Natural killer cell (primary cell): ENCODE measurements around the gene CEBPE. TPM values are rescaled to one million over a fixed set of nuclear protein-coding genes. Genes with fewer than 3 reads are reported as not detected.

Experiments
- ATAC-seq, 3 donors: fragments of 150-1000 bp in 2 of 3; fragments of 200-7000 bp in 1 of 3; cut with Tn5 transposase; 1 replicate in 1 of 3; 2 replicates in 2 of 3; pipeline ENCODE4 v1.10.0; 2021; ENCODE audit warnings: mild to moderate bottlenecking in 2 of 3, moderate library complexity in 2 of 3
- DNase-seq, 2 donors: peaks; one replicate each; pipeline versions ENCODE4 v3.0.0 to v3.0.0-alpha.2; 2013 to 2021; ENCODE audit warnings: mixed read lengths in 1 of 2
- H3K27ac ChIP-seq: one replicate; pipeline ENCODE4 v1.5.1; 2013; ENCODE audit warnings: mild to moderate bottlenecking, low read length
- H3K27me3 ChIP-seq: one replicate; pipeline ENCODE4 v1.6.1; 2013; ENCODE audit warnings: low read length; ENCODE audit not compliant: control insufficient read depth, insufficient read depth
- H3K36me3 ChIP-seq: one replicate; pipeline ENCODE4 v1.6.1; 2013; ENCODE audit warnings: low read length; ENCODE audit not compliant: control insufficient read depth, insufficient read depth
- H3K4me1 ChIP-seq: one replicate; pipeline ENCODE4 v1.6.1; 2013; ENCODE audit warnings: low read length; ENCODE audit not compliant: control insufficient read depth, insufficient read depth
- H3K4me3 ChIP-seq: one replicate; pipeline ENCODE4 v1.5.1; 2013; ENCODE audit warnings: low read length
- H3K9me3 ChIP-seq: one replicate; pipeline ENCODE4 v1.6.1; 2013; ENCODE audit warnings: low read length; ENCODE audit not compliant: control insufficient read depth, insufficient read depth
- H3K27ac Mint-ChIP-seq, 2 donors: one replicate each; pipeline ENCODE4 v1.8.0; 2022; ENCODE audit warnings: mild to moderate bottlenecking in 2 of 2, mixed read lengths in 2 of 2, moderate library complexity in 1 of 2
- H3K27me3 Mint-ChIP-seq, 2 donors: one replicate each; pipeline ENCODE4 v1.8.0; 2022; ENCODE audit warnings: low read depth in 2 of 2, mixed read lengths in 2 of 2
- H3K36me3 Mint-ChIP-seq: one replicate; pipeline ENCODE4 v1.8.0; 2022; ENCODE audit warnings: mixed read lengths
- H3K4me1 Mint-ChIP-seq, 2 donors: one replicate each; pipeline ENCODE4 v1.8.0; 2022; ENCODE audit warnings: mixed read lengths in 2 of 2
- H3K4me3 Mint-ChIP-seq: one replicate; pipeline ENCODE4 v1.8.0; 2022; ENCODE audit warnings: mild to moderate bottlenecking, moderate library complexity, mixed read lengths
- H3K9me3 Mint-ChIP-seq, 2 donors: one replicate each; pipeline ENCODE4 v1.8.0; 2022; ENCODE audit warnings: mixed read lengths in 2 of 2
- CTCF ChIP-seq: fragments of 200-600 bp; IDR thresholded peaks from one replicate; pipeline ENCODE4 v1.8.0; 2022; ENCODE audit warnings: antibody characterized with exemption
- WGBS: methylation state at CpG from one replicate; pipeline ENCODE4 v1.1.7; 2013; ENCODE audit warnings: missing lambda C conversion rate; ENCODE audit not compliant: insufficient coverage; 5-methylcytosine and 5-hydroxymethylcytosine counted together
- intact Hi-C: fragments of 100-400 bp; cut with micrococcal nuclease; formaldehyde crosslinking; loops from one replicate; pipeline ENCODE4 v1.14.2; 2022
- total RNA-seq, 4 donors: library from RNA; stranded (reverse); fragments of 120-200 nt in 1 of 4; gene quantifications; one replicate each; pipeline versions ENCODE4 v1.2.3 to v1.2.4, GENCODE V29; 2013 to 2022

CEBPE gene
- total RNA-seq, 3 donors from 2014 or later (not counting 1 experiment from before 2014, with no cell fraction given), result not detected

GRCh38 chr14:23149745-23150144 lies 30.7 kb upstream of the CEBPE start:
- Histone ChIP-seq H3K27ac (no peak overlapping the region), H3K9me3 (no peaks in the 10 kb centered on the region), H3K36me3 (no peaks in the 10 kb centered on the region), H3K27me3 (no peaks in the 10 kb centered on the region), H3K4me1 (no peaks in the 10 kb centered on the region), H3K4me3 (no peak overlapping the region)
- no peak for TF ChIP-seq CTCF
- ATAC-seq (no peak), DNase-seq (no peak)
- H3K36me3 Mint-ChIP-seq, result no peaks in the 10 kb centered on the region
- no peaks in the 10 kb centered on the region for H3K9me3 Mint-ChIP-seq
- H3K4me3 Mint-ChIP-seq, result no peak overlapping the region
- intact Hi-C loops, result no loop called here
- H3K27me3 Mint-ChIP-seq, result peaks cover 0 to 6% of the 10 kb centered on the region in 2 donors
- H3K27ac Mint-ChIP-seq, result no peak overlapping the region
- no peaks in the 10 kb centered on the region for H3K4me1 Mint-ChIP-seq

- no peak for TF ChIP-seq CTCF
- Mint-ChIP-seq H3K4me1 (no peaks in the 10 kb centered on the region), H3K27ac (no peak overlapping the region), H3K4me3 (no peak overlapping the region), H3K9me3 (no peaks in the 10 kb centered on the region), H3K36me3 (no peaks in the 10 kb centered on the region), H3K27me3 (peaks cover 0 to 4% of the 10 kb centered on the region in 2 donors)
- DNase-seq, result no peak
- Histone ChIP-seq H3K27ac (no peak overlapping the region), H3K36me3 (no peaks in the 10 kb centered on the region), H3K4me3 (no peak overlapping the region), H3K27me3 (no peaks in the 10 kb centered on the region), H3K9me3 (no peaks in the 10 kb centered on the region), H3K4me1 (no peaks in the 10 kb centered on the region)
- WGBS, result 82% methylated on average over 5 of the region's 5 CpGs
- intact Hi-C loops, result no loop called here
- ATAC-seq, result no peak
Measured at GRCh38 chr14:23148591-23149249, 29.7 kb upstream of the CEBPE start.

GRCh38 chr14:23147676-23148075 lies 28.6 kb upstream of the CEBPE start:
- H3K27ac Mint-ChIP-seq, result no peak overlapping the region

More at GRCh38 chr14:23147676-23148075, 28.6 kb upstream of the CEBPE start:
- H3K9me3 ChIP-seq, result no peaks in the 10 kb centered on the region
- intact Hi-C loops, result no loop called here
- H3K27me3 ChIP-seq, result no peaks in the 10 kb centered on the region
- Mint-ChIP-seq H3K4me3 (no peak overlapping the region), H3K27me3 (peaks cover 0 to 3% of the 10 kb centered on the region in 2 donors), H3K36me3 (no peaks in the 10 kb centered on the region), H3K9me3 (no peaks in the 10 kb centered on the region), H3K4me1 (no peaks in the 10 kb centered on the region)
- H3K36me3 ChIP-seq, result no peaks in the 10 kb centered on the region
- DNase-seq (no peak), ATAC-seq (no peak)
- H3K27ac ChIP-seq, result no peak overlapping the region
- no peak overlapping the region for H3K4me3 ChIP-seq
- TF ChIP-seq CTCF, result no peak
- H3K4me1 ChIP-seq, result no peaks in the 10 kb centered on the region
- WGBS, result 100% methylated on average over 1 of the region's 1 CpG
